GM12892 (cell line): ENCODE data around the gene ASCC1.

Experiments
- POLR2A ChIP-seq: IDR thresholded peaks from 2 replicates; pipeline ENCODE4 v1.6.1; 2011; ENCODE audit warnings: low read depth, low read length, control low read depth
- POLR2AphosphoS5 ChIP-seq: IDR thresholded peaks from 2 replicates; pipeline ENCODE4 v1.6.1; 2011; ENCODE audit warnings: low read depth, low read length, control low read depth
- TAF1 ChIP-seq: IDR thresholded peaks from 2 replicates; pipeline ENCODE4 v1.6.1; 2011; ENCODE audit warnings: low read depth, mild to moderate bottlenecking, control low read depth, low read length, borderline replicate concordance

DNA sequence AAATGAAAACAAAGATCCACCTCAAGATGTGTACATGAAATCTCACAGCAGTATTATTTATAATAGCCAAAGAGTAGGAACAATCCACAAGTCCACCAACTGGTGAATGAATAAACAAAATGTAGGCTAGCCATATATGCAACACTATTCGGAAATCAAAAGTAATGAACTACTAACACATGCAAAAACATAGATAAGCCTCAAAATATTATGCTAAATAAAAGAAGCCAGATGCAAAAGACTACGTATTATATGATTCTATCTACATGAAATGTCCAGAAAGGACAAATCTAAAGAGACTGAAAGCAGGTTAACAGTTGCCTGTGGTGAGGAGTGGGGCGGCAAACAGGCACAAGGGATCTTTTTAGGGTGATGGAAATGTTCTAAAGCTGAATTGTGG, 49.0 kb downstream of the ASCC1 start:
- TF ChIP-seq POLR2AphosphoS5, result no peak
- TF ChIP-seq POLR2A, result no peak
- TF ChIP-seq TAF1, result no peak
